Stimulated activated naive CD8-positive, alpha-beta T cell treated with anti-CD3 and anti-CD28 coated beads, Interleukin-15, Interleukin-2, amounts not matched to agents 100 U/mL and 50 U/mL, for 24 hours (primary cell): ENCODE data around the gene EVX1.

Source experiments
- ATAC-seq: fragments of 150-1000 bp; cut with Tn5 transposase; one replicate; pipeline ENCODE4 v1.10.0; 2021
- DNase-seq: peaks from one replicate; pipeline ENCODE4 v3.0.0; 2021

EVX1 gene

DNA sequence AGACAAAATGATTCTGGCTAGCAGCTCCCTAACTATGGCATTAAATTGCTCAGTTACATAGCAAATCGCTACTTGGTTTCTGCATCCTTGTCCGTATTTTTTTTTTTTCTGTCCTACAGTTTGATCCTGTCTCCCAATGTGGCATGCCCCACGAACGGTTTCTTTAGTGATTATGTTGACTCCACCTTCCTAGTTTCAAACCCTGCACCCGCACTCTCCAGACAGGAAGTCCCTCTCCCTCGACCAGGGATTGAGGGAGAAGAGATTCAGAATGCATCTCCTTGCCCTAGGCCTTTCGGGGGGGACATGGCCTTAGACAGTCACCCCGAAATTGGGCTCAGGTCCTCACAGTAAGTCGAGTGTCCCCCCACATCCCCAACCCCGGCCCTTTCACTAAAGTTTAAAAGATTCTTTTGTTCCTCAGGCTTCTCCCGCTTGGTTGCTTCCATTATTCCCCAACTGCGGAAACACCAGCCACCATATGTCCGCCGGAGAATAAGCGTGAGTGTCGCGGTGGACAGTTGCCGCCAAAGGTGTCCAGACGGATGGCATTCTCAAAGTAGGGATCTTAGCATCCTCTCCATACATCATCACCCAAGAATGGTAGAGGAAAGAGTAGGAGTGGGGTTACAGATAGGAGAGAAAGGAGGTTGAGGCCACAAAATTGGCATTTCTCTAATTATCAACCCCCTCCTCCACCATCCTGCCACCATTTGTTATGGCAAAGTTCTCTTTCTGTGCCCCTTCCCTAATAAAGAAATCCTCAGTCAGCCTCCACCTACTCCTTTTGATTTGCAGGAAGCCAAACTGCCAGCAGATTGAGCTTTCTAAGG lies 7.3 kb downstream of the EVX1 start:
- DNase-seq (no peak), ATAC-seq (no peak)

GRCh38 chr7:27250557-27251070 lies 8.0 kb downstream of the EVX1 start:
- DNase-seq (no peak), ATAC-seq (no peak)

GRCh38 chr7:27251136-27251651 lies 8.6 kb downstream of the EVX1 start:
- no peak for DNase-seq
- ATAC-seq = no peak

DNA sequence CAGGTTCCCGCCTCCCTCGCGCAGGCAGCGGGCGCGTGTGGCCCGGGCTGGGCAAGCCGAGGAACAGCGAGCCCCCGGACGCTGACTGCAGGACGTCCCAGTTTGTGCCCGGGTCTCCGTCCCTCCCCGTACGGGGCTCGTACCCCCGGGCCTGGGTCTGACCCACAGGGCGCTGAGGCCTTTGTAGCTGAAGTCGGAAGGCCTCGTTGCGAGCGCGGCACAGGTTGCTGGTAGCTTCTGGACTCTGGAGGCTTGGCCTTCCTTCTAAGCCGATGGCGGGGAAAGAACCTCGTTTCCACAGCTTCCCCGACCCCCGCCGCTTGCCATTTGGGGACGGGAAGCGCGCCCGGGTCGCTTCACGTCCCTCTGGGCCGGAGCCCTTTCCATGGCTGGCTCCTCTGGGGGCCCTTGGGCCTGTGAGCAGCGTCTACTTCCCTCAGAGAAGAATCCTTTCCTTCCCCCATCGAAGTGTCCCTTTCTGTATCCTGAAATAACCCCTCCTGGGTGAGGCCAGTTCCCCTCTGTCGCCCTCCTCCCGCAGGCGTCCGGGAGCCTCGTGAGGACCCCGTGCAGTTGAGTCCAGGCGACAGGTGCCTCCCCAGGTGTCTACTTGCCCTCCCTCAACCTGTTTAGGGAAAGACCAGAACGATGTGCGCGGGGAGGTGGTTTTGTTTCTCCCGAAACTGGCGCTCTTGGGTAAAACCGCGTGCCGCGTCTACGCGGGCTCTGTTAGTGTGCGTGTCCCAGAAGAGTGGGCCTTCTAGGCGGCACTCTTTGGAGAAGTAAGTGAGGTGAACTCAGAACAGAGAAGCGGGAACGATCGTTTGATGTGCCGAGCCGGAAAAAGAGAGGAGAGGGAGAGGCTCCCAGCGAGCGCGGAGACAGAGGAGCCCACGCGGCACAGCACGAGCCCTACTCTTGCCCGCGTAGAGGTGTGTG lies 9.3 kb downstream of the EVX1 start:
- ATAC-seq (no peak), DNase-seq (no peak)

DNA sequence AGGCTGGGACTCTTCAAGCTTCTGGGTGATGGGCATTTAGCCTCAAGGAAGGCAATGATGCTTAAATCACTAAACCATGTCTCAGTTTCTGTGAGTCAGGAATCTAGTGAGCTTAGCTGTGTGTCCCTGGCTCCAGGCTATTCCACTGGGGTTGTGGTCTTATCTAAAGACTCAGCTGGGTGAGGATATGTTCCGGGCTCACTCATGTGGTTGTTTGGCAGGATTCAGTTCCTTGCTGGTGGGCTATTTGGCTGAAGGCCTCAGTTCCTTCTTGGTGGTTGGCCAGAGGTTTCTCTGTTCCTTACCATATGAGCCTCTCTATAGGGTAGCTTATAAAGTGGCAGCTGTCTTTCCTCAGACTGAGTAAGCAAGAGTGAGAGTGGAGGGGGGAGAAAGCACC lies 12.0 kb downstream of the EVX1 start:
- no peak for ATAC-seq
- no peak for DNase-seq

DNA sequence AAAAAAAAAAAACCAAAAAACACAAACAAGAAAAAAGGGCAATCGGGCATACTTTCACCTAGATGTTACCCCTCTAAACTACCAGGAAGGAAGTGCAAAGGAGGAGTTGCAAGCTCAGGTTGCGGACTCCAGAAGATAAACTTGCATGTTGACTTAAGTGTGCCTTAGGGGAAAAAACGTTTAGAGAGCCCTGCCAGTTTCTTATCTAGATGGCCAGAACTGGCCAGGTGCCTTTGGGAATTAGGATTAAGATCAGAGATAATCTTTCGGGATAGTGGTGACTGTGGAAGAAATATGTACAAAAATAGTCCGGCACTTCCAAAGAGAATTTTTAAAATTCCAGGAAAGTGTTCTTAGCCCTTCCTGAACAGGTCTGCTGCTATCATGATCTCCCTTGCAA lies 17.6 kb downstream of the EVX1 start:
- DNase-seq (no peak), ATAC-seq (no peak)

DNA sequence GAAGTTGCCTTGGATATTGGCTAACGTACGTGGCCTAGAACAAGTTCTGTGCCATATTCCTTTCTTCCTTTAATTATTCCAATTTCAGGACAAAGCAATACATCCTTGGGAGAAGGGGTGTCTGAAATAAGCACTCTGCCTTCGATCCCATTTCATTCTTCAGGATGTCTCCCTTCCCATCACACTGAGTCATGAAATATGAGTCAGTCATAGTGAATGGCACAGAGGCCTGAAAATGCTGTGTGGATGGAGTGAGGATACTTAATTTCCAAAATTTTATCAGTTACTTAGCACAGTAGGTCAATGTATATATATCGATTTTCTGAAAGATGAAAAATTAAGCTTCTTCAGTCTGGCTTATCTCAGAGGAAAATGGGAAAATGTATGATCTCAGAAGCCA lies 19.5 kb downstream of the EVX1 start:
- no peak for ATAC-seq
- DNase-seq = no peak

- DNase-seq (no peak), ATAC-seq (no peak)
Observed at GRCh38 chr7:27263781-27264180, 21.2 kb downstream of the EVX1 start.

GRCh38 chr7:27269455-27269854 lies 26.9 kb downstream of the EVX1 start:
- no peak for DNase-seq
- ATAC-seq = no peak

GRCh38 chr7:27271384-27271783 lies 28.8 kb downstream of the EVX1 start:
- ATAC-seq (no peak), DNase-seq (no peak)

- peak; percentile 28 for ATAC-seq
- DNase-seq = no peak
Observed at GRCh38 chr7:27277628-27278027, 35.0 kb downstream of the EVX1 start.

GRCh38 chr7:27283558-27283957 lies 41.0 kb downstream of the EVX1 start:
- DNase-seq (no peak), ATAC-seq (no peak)

DNA sequence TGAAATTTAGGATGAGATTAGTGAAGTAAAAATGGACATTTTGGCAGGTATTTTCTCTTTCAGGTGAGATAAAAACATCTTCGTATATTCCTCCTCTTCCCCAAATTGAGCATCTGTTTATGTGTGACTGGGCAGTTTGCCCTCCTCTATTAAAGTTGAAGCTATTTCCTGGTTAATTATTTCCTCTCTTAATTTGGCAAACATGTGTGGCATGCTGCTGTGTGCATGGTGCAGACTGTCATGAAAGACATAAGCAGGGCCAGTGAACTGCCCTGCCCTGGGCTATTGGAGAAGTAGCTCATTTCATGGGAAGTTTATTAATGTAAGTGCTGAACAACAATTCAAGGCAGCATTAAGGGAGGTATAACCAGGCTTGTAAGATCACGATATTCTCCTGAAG lies 52.6 kb downstream of the EVX1 start:
- no peak for ATAC-seq
- no peak for DNase-seq

GRCh38 chr7:27297356-27297755 lies 54.8 kb downstream of the EVX1 start:
- ATAC-seq (no peak), DNase-seq (no peak)
